PC-3 (cell line): ENCODE results near the gene RASA2.

Experiments used
- EZH2 ChIP-seq: fragments of 300-600 bp; sonication (generic); IDR thresholded peaks from one replicate; pipeline ENCODE4 v1.6.1; 2017; ENCODE audit warnings: antibody characterized with exemption, mild to moderate bottlenecking, low read length; ENCODE audit not compliant: unreplicated experiment
- EZH2phosphoT487 ChIP-seq: fragments of 300-600 bp; sonication (generic); IDR thresholded peaks from 2 replicates; pipeline ENCODE4 v1.6.1; 2018; ENCODE audit warnings: mild to moderate bottlenecking, antibody characterized with exemption, low read length, borderline replicate concordance
- TF ChIP-seq, protein P1 (sequence below): fragments of 300-600 bp; sonication (generic); conservative IDR thresholded peaks from 2 replicates; pipeline ENCODE4 v1.5.1; 2017; ENCODE audit warnings: antibody characterized with exemption, low read depth, mild to moderate bottlenecking, low read length

DNA sequence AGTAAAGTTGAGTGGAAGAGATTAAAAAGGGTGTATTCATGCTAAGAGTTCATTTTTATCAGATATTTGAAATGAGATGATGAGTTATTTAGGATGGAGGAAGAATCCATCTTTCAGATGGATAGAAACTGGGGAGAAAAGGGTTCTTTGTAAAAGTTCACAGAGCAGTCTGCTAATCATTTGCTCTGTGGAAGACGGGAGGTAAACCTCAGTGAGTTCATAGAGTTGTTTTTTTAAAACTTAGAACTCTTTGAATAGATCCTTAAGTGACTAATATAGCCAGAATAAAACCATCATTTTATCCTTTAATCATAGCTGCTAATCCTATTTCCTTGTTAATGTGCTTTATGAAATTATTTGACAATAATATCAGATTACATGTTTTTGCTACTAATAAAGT, 5.1 kb downstream of the RASA2 start:
- TF ChIP-seq, protein P1, sequence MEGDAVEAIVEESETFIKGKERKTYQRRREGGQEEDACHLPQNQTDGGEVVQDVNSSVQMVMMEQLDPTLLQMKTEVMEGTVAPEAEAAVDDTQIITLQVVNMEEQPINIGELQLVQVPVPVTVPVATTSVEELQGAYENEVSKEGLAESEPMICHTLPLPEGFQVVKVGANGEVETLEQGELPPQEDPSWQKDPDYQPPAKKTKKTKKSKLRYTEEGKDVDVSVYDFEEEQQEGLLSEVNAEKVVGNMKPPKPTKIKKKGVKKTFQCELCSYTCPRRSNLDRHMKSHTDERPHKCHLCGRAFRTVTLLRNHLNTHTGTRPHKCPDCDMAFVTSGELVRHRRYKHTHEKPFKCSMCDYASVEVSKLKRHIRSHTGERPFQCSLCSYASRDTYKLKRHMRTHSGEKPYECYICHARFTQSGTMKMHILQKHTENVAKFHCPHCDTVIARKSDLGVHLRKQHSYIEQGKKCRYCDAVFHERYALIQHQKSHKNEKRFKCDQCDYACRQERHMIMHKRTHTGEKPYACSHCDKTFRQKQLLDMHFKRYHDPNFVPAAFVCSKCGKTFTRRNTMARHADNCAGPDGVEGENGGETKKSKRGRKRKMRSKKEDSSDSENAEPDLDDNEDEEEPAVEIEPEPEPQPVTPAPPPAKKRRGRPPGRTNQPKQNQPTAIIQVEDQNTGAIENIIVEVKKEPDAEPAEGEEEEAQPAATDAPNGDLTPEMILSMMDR: no peak
- TF ChIP-seq EZH2: no peak
- no peak for TF ChIP-seq EZH2phosphoT487
